ENCODE data around the gene ZDHHC14. TPM values are rescaled to one million over a fixed set of nuclear protein-coding genes. Genes with fewer than 3 reads are reported as not detected.
"Not testable (repeated sequence)": the region's sequence is repeated elsewhere in the genome, so short reads cannot be mapped to it uniquely, and the experiment has no call there.

ZDHHC14 gene
- total RNA-seq, 4 donors from 2014 or later = 6.2 to 20.6 (median 15.1) TPM

DNA sequence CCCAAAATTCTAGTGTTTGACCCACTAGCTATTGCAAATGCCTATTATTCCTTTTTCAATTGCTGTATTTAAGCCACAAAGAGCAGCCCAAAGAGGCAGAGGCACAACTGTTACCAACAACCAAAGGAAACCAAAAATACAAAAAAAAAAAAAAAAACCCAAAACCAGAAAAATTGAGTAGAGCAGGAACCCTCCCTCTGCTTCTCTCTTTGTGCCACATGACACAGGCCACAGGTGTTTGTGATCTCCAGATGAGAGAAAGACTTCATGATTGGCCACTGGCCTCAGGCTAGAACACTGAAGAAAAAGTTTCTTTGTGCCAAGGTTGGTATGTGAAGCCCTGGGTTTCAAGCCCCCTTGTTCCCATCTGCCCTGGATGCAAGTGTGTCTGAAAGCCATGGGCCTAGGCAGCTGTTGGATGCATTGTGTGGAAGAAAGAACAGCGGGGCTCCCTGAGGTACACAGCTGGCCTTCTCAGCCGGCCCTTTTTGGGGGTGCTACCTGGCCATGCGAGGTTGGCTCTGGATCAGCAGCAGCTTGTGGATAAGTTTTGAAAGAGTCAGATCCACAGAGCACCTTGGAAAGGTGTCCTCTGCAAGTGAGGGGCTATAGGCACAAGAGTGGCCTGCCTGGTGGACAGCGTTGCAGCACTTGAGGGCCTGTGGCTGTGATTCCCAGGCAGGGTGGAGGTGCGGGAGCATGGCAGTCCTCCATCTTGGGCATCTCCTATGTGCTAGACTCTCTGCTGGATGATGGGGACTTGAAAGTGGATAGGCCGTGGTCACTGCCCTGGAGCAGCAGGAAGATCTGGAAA, 204.5 kb downstream of the ZDHHC14 start:
- DNase-seq = no peak
- no peak overlapping the region for H3K4me3 ChIP-seq (replicated peaks in 1 of 3)
- H3K9me3 ChIP-seq = no peaks in the 10 kb centered on the region
- H3K27ac ChIP-seq = no peak overlapping the region
- intact Hi-C loops (cut with DNase I) = no loop called here
- no peaks in the 10 kb centered on the region for H3K27me3 ChIP-seq
- H3K4me1 ChIP-seq = no peaks in the 10 kb centered on the region
- TF ChIP-seq POLR2A (IDR thresholded peaks at IDR 0.05) = no peak
- TF ChIP-seq, protein P1, sequence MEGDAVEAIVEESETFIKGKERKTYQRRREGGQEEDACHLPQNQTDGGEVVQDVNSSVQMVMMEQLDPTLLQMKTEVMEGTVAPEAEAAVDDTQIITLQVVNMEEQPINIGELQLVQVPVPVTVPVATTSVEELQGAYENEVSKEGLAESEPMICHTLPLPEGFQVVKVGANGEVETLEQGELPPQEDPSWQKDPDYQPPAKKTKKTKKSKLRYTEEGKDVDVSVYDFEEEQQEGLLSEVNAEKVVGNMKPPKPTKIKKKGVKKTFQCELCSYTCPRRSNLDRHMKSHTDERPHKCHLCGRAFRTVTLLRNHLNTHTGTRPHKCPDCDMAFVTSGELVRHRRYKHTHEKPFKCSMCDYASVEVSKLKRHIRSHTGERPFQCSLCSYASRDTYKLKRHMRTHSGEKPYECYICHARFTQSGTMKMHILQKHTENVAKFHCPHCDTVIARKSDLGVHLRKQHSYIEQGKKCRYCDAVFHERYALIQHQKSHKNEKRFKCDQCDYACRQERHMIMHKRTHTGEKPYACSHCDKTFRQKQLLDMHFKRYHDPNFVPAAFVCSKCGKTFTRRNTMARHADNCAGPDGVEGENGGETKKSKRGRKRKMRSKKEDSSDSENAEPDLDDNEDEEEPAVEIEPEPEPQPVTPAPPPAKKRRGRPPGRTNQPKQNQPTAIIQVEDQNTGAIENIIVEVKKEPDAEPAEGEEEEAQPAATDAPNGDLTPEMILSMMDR (IDR thresholded peaks at IDR 0.05) = no peak
- no peaks in the 10 kb centered on the region for H3K36me3 ChIP-seq
- WGBS, 2 donors = 96 to 98% methylated on average over 4 to 6 of the region's 6 CpGs

DNA sequence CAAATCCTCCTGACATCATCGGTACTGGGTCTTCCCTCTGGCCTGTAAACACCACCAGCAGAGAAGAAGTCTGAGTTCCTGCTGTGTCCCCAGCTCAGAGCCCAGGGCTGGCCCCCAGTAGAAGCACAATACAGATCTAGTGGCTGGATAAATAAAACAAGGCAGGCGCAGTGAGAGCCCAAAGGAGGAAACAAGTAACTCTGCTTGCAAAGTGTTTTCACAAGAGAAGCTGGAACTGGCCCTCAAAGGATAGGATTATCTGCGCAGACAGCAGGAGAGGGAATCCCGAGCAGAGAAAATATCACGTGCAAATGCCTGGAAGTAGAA, 205.1 kb downstream of the ZDHHC14 start:
- Histone ChIP-seq H3K27ac (no peak overlapping the region), H3K4me1 (no peaks in the 10 kb centered on the region), H3K27me3 (no peaks in the 10 kb centered on the region), H3K36me3 (no peaks in the 10 kb centered on the region), H3K9me3 (no peaks in the 10 kb centered on the region), H3K4me3 (replicated peaks in 1 of 3) (no peak overlapping the region)
- 82 to 86% methylated on average over 5 of the region's 5 CpGs for WGBS, 2 donors
- no peak for TF ChIP-seq POLR2A (IDR thresholded peaks at IDR 0.05)
- TF ChIP-seq, protein P1 (IDR thresholded peaks at IDR 0.05) = no peak
- DNase-seq = no peak
- intact Hi-C loops (cut with DNase I) = no loop called here

DNA sequence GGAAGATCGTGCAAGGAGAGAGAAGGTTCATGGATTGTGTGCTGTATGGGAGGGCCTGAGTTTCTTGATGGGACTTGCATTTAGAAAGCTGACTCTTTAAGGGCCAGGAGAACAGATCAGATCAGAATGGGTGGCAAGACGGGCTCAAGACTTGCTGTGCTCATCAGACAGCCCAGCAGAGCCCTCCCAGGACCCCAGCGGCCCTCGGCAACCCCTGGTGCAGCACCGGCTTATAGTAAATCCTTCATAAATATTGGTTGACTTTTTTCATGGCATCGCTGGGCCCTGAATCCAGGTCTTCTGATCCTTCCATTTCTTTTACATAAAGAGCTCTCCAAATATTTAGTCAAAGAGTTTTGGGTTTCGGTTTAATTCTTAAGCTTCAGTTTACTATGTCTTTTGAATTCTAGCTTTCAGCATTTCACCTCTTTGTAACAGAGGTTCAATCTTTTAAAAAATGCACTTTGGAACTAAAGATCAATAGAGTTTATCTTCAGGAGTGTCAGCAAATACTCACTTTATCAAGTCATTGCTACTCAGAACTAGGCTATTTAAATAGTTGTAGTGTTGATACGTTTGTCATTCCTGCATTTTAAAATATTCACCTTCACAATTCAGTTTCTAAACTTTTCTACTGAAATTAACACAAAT, 205.6 kb downstream of the ZDHHC14 start:
- Histone ChIP-seq H3K27me3 (no peaks in the 10 kb centered on the region), H3K4me3 (replicated peaks in 1 of 3) (no peak overlapping the region), H3K36me3 (no peaks in the 10 kb centered on the region), H3K4me1 (no peaks in the 10 kb centered on the region), H3K27ac (no peak overlapping the region), H3K9me3 (no peaks in the 10 kb centered on the region)
- WGBS, 2 donors = 91 to 94% methylated on average over 8 of the region's 8 CpGs
- no peak for TF ChIP-seq POLR2A (IDR thresholded peaks at IDR 0.05)
- TF ChIP-seq, protein P1 (IDR thresholded peaks at IDR 0.05) = no peak
- intact Hi-C loops (cut with DNase I) = no loop called here
- DNase-seq = no peak

DNA sequence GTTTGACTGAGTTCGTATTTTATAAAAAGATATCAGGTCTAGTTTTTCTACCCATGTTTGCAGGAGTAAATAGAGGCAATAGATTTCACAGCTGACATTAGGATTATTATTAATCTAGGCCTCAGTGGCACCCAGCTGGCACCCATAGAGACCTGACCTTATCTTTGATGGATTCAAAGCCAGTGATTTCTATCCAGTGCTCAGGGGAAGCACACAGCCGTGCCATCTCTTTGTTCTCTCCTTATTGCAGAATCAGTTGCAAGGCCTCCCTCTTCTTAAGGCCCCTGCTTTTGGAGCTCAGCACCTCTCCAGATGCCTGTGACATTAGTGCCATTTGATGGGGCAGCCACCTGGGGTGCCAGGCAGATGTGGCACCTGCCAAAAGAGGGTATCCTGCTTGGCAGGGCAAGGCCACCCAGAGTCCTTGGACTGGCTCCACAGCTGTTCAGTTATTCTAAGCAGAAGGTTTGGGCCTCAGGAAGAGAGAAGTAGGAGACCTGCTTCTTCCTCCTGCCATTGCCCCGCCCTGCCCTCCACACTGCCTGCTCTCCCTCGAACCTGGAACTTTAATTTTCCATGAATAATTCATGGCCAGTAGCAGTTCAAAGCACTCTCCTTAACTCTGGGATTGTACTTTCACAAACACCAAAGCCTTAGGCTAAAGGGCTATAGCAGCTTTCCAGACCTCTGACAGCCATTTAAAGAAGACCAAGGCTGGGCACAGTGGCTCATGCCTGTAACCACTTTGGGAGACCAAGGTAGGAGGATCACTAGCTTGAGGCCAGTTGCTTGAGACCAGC, 206.3 kb downstream of the ZDHHC14 start:
- Histone ChIP-seq H3K36me3 (no peaks in the 10 kb centered on the region), H3K9me3 (no peaks in the 10 kb centered on the region), H3K27me3 (no peaks in the 10 kb centered on the region), H3K27ac (no peak overlapping the region), H3K4me3 (replicated peaks in 1 of 3) (no peak overlapping the region), H3K4me1 (peaks cover 2 to 6% of the 10 kb centered on the region in 2 donors)
- 92 to 93% methylated on average over 4 of the region's 4 CpGs for WGBS, 2 donors
- intact Hi-C loops (cut with DNase I) = no loop called here
- DNase-seq = no peak
- TF ChIP-seq, protein P1 (IDR thresholded peaks at IDR 0.05) = no peak
- TF ChIP-seq POLR2A (IDR thresholded peaks at IDR 0.05) = no peak

DNA sequence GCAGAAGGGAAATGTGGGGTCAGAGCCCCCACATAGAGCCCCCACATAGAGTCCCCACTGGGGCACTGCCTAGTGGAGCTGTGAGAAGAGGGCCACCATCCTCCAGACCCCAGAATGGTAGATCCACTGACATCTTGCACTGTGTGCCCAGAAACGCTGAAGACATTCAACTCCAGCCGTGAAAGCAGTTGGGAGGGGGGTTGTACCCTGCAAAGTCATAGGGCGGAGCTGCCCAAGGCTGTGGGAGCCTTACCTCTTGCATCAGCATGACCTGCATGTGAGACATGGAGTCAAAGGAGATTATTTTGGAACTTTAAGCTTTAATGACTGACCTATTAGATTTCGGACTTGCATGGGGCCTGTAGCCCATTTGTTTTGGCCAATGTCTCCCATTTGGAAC, 209.7 kb downstream of the ZDHHC14 start:
- H3K27ac ChIP-seq; H3K9me3 ChIP-seq; H3K36me3 ChIP-seq; H3K4me1 ChIP-seq; H3K4me3 ChIP-seq (replicated peaks in 1 of 3); DNase-seq; H3K27me3 ChIP-seq: not testable (repeated sequence)
- WGBS, 2 donors = 98% methylated on average over 4 of the region's 4 CpGs
- intact Hi-C loops (cut with DNase I) = loop anchor here (10.0 kb wide), 1 partner anchor 206 kb away; the partner anchor contains the start of gene ZDHHC14

Measured in thyroid gland (tissue), 4 donors.